ENCODE results near the gene ITPR1.

DNA sequence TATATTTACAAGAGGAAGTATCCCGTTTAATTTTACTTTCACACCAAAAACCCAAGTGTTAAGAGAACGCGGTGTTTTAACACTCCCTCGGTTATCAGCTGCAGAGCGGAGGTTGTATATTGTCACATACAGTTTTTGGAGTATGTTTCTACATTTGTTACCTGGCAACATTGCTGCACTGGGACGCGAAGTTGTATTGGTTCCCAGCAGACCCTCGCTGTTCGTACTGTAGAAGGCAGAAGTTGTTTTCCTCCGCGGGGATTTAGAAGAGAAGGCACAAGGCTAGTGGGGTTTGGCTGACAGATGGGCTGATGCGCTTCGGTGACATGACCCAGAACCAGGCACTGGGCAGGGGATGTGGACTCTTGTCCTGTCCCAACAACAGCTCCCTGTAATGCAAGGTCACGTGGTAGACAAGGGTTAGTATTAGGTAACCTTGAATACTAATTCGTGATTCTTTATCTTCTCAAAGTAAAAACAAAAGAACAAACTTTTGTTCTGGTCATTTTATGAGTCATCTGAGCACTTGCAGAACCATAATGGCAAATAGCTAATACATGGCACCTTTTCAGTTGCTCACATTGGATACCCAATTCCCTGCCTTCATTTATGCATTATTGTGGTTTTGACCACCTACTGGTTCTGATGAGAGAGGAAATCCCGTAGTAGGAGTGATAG is 255.7 kb downstream of the ITPR1 start:
- TF ChIP-seq ZNF274 (IDR thresholded peaks at IDR 0.05; ENCODE audit: low read length) (no peak), ZNF274 (tag by site-specific recombination; IDR thresholded peaks at IDR 0.05; ENCODE audit: borderline replicate concordance) (no peak), ZNF341 (tag by site-specific recombination; IDR thresholded peaks at IDR 0.05; ENCODE audit: low read depth) (no peak), WT1 (tag by site-specific recombination; IDR thresholded peaks at IDR 0.05) (no peak), SP2 (tag by site-specific recombination; IDR thresholded peaks at IDR 0.05) (no peak), OSR2 (tag by site-specific recombination; IDR thresholded peaks at IDR 0.05) (no peak), AEBP2 (tag by site-specific recombination; IDR thresholded peaks at IDR 0.05; ENCODE audit: borderline replicate concordance) (no peak), ZBTB7A (tag by site-specific recombination; IDR thresholded peaks at IDR 0.05; ENCODE audit: low read depth) (no peak)
- TF ChIP-seq, protein P1, sequence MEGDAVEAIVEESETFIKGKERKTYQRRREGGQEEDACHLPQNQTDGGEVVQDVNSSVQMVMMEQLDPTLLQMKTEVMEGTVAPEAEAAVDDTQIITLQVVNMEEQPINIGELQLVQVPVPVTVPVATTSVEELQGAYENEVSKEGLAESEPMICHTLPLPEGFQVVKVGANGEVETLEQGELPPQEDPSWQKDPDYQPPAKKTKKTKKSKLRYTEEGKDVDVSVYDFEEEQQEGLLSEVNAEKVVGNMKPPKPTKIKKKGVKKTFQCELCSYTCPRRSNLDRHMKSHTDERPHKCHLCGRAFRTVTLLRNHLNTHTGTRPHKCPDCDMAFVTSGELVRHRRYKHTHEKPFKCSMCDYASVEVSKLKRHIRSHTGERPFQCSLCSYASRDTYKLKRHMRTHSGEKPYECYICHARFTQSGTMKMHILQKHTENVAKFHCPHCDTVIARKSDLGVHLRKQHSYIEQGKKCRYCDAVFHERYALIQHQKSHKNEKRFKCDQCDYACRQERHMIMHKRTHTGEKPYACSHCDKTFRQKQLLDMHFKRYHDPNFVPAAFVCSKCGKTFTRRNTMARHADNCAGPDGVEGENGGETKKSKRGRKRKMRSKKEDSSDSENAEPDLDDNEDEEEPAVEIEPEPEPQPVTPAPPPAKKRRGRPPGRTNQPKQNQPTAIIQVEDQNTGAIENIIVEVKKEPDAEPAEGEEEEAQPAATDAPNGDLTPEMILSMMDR (tag by site-specific recombination; IDR thresholded peaks at IDR 0.05), result no peak

Measured in HEK293 (cell line).